Hepatocyte (in vitro differentiated cells): ENCODE results near the gene NCAPG2. TPM values are rescaled to one million over a fixed set of nuclear protein-coding genes. Genes with fewer than 3 reads are reported as not detected.

Experiments
- DNase-seq: peaks from one replicate; pipeline ENCODE4 v3.0.0-alpha.2; 2016; ENCODE audit warnings: low spot score
- H2AFZ ChIP-seq: fragments of 200-600 bp; sonication (generic); 2 replicates; pipeline ENCODE4 v1.6.0; 2016; ENCODE audit warnings: antibody characterized with exemption, mild to moderate bottlenecking
- H3K27ac ChIP-seq: fragments of 200-600 bp; sonication (generic); 2 replicates; pipeline ENCODE4 v1.5.1; 2016; ENCODE audit warnings: mild to moderate bottlenecking
- H3K27me3 ChIP-seq: fragments of 200-600 bp; sonication (generic); 2 replicates; pipeline ENCODE4 v1.6.1; 2016
- H3K36me3 ChIP-seq: fragments of 200-600 bp; sonication (generic); replicated peaks from 2 replicates; pipeline ENCODE4 v1.5.1; 2016; ENCODE audit warnings: low read depth; ENCODE audit not compliant: insufficient read depth
- H3K4me1 ChIP-seq: fragments of 200-600 bp; sonication (generic); 2 replicates; pipeline ENCODE4 v1.5.1; 2016; ENCODE audit warnings: mild to moderate bottlenecking, moderate library complexity; ENCODE audit not compliant: insufficient read depth
- H3K4me2 ChIP-seq: fragments of 200-600 bp; sonication (generic); 2 replicates; pipeline ENCODE4 v1.6.0; 2016
- H3K4me3 ChIP-seq: fragments of 200-600 bp; sonication (generic); 2 replicates; pipeline ENCODE4 v1.5.1; 2016; ENCODE audit warnings: mild to moderate bottlenecking
- H3K79me2 ChIP-seq: fragments of 200-600 bp; sonication (generic); 2 replicates; pipeline ENCODE4 v1.6.0; 2017; ENCODE audit warnings: mild to moderate bottlenecking
- H3K9me2 ChIP-seq: fragments of 200-600 bp; sonication (generic); replicated peaks from 2 replicates; pipeline ENCODE4 v1.6.0; 2017; ENCODE audit warnings: mild to moderate bottlenecking; ENCODE audit not compliant: insufficient read depth
- H3K9me3 ChIP-seq: fragments of 200-600 bp; sonication (generic); 2 replicates; pipeline ENCODE4 v1.5.1; 2016; ENCODE audit warnings: low read depth, mild to moderate bottlenecking
- H4K20me1 ChIP-seq: fragments of 200-600 bp; sonication (generic); 2 replicates; pipeline ENCODE4 v1.6.0; 2016; ENCODE audit warnings: mild to moderate bottlenecking; ENCODE audit not compliant: insufficient read depth, poor library complexity, severe bottlenecking
- CTCF ChIP-seq: fragments of 200-600 bp; sonication (generic); IDR thresholded peaks from 2 replicates; pipeline ENCODE4 v1.5.1; 2016; ENCODE audit warnings: antibody characterized with exemption, mild to moderate bottlenecking; ENCODE audit not compliant: poor library complexity
- EZH2 ChIP-seq: fragments of 200-600 bp; sonication (generic); IDR thresholded peaks from 2 replicates; pipeline ENCODE4 v1.6.1; 2016; ENCODE audit warnings: antibody characterized with exemption, mild to moderate bottlenecking, borderline replicate concordance
- EZH2phosphoT487 ChIP-seq: fragments of 200-600 bp; sonication (generic); IDR thresholded peaks from one replicate; pipeline ENCODE4 v1.6.1; 2018; ENCODE audit warnings: antibody characterized with exemption, mild to moderate bottlenecking, low read depth, moderate library complexity; ENCODE audit not compliant: unreplicated experiment, severe bottlenecking
- WGBS: methylation state at CpG from one replicate; pipeline ENCODE4 v1.1.6; 2016; ENCODE audit warnings: low lambda C conversion rate; ENCODE audit errors: missing lambda C conversion rate; 5-methylcytosine and 5-hydroxymethylcytosine counted together
- polyA plus RNA-seq: library from polyadenylated mRNA; unstranded; fragments of >200 nt; fragmentation: Nextera tagmentation; extraction: Ambion mirVana; gene quantifications from 2 replicates; pipeline ENCODE4 v1.2.1, GENCODE V29; 2016
- total RNA-seq: library from RNA; depleted of rRNA; stranded (reverse); fragments of >200 nt; gene quantifications from 2 replicates; pipeline ENCODE4 v1.2.3, GENCODE V29; 2014

The NCAPG2 gene
- total and polyA plus RNA-seq, 2 experiments from 2014 or later: 6.2 to 9.5 TPM

GRCh38 chr7:158648787-158649186 lies 55.8 kb downstream of the NCAPG2 start:
- H3K4me1 ChIP-seq: no peaks in the 10 kb centered on the region
- no peaks in the 10 kb centered on the region for H3K27me3 ChIP-seq
- H3K4me3 ChIP-seq: no peak overlapping the region
- no peaks in the 10 kb centered on the region for H3K9me3 ChIP-seq
- WGBS: 89% methylated on average over 9 of the region's 9 CpGs
- H3K36me3 ChIP-seq: no peaks in the 10 kb centered on the region
- no peak for TF ChIP-seq EZH2phosphoT487
- TF ChIP-seq CTCF: no peak
- H3K79me2 ChIP-seq: no peaks in the 10 kb centered on the region
- H3K9me2 ChIP-seq: no peaks in the 10 kb centered on the region
- H3K27ac ChIP-seq: peak overlapping the region; percentile 56
- no peaks in the 10 kb centered on the region for H4K20me1 ChIP-seq
- no peak overlapping the region for H2AFZ ChIP-seq
- no peak for DNase-seq
- H3K4me2 ChIP-seq: peak overlapping the region; percentile 14

GRCh38 chr7:158648168-158648567 lies 56.4 kb downstream of the NCAPG2 start:
- Histone ChIP-seq H3K27me3 (no peaks in the 10 kb centered on the region), H3K9me3 (no peaks in the 10 kb centered on the region), H3K4me3 (no peak overlapping the region), H4K20me1 (no peaks in the 10 kb centered on the region), H3K27ac (no peak overlapping the region), H3K4me1 (no peaks in the 10 kb centered on the region), H3K36me3 (no peaks in the 10 kb centered on the region), H2AFZ (no peak overlapping the region), H3K79me2 (no peaks in the 10 kb centered on the region), H3K4me2 (no peak overlapping the region), H3K9me2 (no peaks in the 10 kb centered on the region)
- DNase-seq: no peak
- TF ChIP-seq CTCF: no peak
- TF ChIP-seq EZH2: no peak
- TF ChIP-seq EZH2phosphoT487: no peak
- WGBS: 76% methylated on average over 3 of the region's 7 CpGs

GRCh38 chr7:158647475-158647792 lies 57.2 kb downstream of the NCAPG2 start:
- Histone ChIP-seq H3K4me2 (no peak overlapping the region), H3K27me3 (no peaks in the 10 kb centered on the region), H3K9me3 (no peaks in the 10 kb centered on the region), H3K27ac (no peak overlapping the region), H3K4me1 (no peaks in the 10 kb centered on the region), H3K4me3 (no peak overlapping the region), H2AFZ (no peak overlapping the region), H3K79me2 (no peaks in the 10 kb centered on the region), H4K20me1 (no peaks in the 10 kb centered on the region), H3K9me2 (no peaks in the 10 kb centered on the region), H3K36me3 (no peaks in the 10 kb centered on the region)
- DNase-seq: no peak
- 93% methylated on average over 2 of the region's 2 CpGs for WGBS
- TF ChIP-seq EZH2 (no peak), CTCF (no peak), EZH2phosphoT487 (no peak)
